ENCODE measurements around the gene CLIP3. TPM values are rescaled to one million over a fixed set of nuclear protein-coding genes. Genes with fewer than 3 reads are reported as not detected.

Gene CLIP3
- total and polyA plus RNA-seq, 2 of the 13 experiments (the other 11 are each of a cell fraction or from before 2014, with no cell fraction given) = 0.15 to 1.2 TPM

GRCh38 chr19:36008336-36008978 is 24.2 kb downstream of the CLIP3 start, which contains the start of gene SYNE4 (continued):
- peak; percentile 78; the same call in 1 of the 2 replicates for TF ChIP-seq DZIP1 (CRISPR knock-in tag; IDR thresholded peaks at IDR 0.05)
- TF ChIP-seq ZFP36L1 (CRISPR knock-in tag; IDR thresholded peaks at IDR 0.05) = no peak
- TF ChIP-seq ZSCAN12 (CRISPR knock-in tag; IDR thresholded peaks at IDR 0.05) = no peak
- TF ChIP-seq ZNF660 (CRISPR knock-in tag; IDR thresholded peaks at IDR 0.05; ENCODE audit: borderline replicate concordance, low read depth) = no peak
- TF ChIP-seq SAFB2 (CRISPR knock-in tag; IDR thresholded peaks at IDR 0.05; ENCODE audit: borderline replicate concordance, low read depth) = no peak; the same call in 1 of the 2 replicates
- TF ChIP-seq BCL6 (CRISPR knock-in tag; IDR thresholded peaks at IDR 0.05) = no peak
- TF ChIP-seq MAFF (IDR thresholded peaks at IDR 0.05; ENCODE audit: low read depth, low read length) = no peak
- no peak for TF ChIP-seq PPARG (CRISPR knock-in tag; conservative IDR thresholded peaks at IDR 0.05)
- TF ChIP-seq RBAK (CRISPR knock-in tag; IDR thresholded peaks at IDR 0.05) = no peak
- 0 out of 2 replicates have a peak, but pooled peaks have one; percentile 72 for TF ChIP-seq PRDM10 (CRISPR knock-in tag; IDR thresholded peaks at IDR 0.05; ENCODE audit: low read depth)
- TF ChIP-seq PCBP1 (IDR thresholded peaks at IDR 0.05; ENCODE audit: borderline replicate concordance, low read depth, low read length) = no peak
- no peak for TF ChIP-seq ZNF703 (CRISPR knock-in tag; IDR thresholded peaks at IDR 0.05; ENCODE audit: borderline replicate concordance)
- peak; percentile 70; the same call in 1 of the 2 replicates for TF ChIP-seq ZGPAT (CRISPR knock-in tag; IDR thresholded peaks at IDR 0.05)
- no peak for TF ChIP-seq ZNF33B (CRISPR knock-in tag; IDR thresholded peaks at IDR 0.05)
- no peak for TF ChIP-seq HCFC1 (IDR thresholded peaks at IDR 0.05; ENCODE audit: low read depth, low read length)
- no peak for TF ChIP-seq HBP1 (CRISPR knock-in tag; IDR thresholded peaks at IDR 0.05; ENCODE audit: low read depth)
- no peak for TF ChIP-seq ZFYVE20 (CRISPR knock-in tag; IDR thresholded peaks at IDR 0.05; ENCODE audit: borderline replicate concordance, low read depth)
- no peak for TF ChIP-seq ESRRA (CRISPR knock-in tag; IDR thresholded peaks at IDR 0.05; ENCODE audit: low read depth)
- no peak for TF ChIP-seq REXO4 (CRISPR knock-in tag; IDR thresholded peaks at IDR 0.05; ENCODE audit: borderline replicate concordance)
- TF ChIP-seq MAFK (conservative IDR thresholded peaks at IDR 0.05 in 1 of 2, IDR thresholded peaks at IDR 0.05 in 1 of 2; ENCODE audit: low read length in 2 of 2) = no peak
- no peak for TF ChIP-seq PAWR (CRISPR knock-in tag; IDR thresholded peaks at IDR 0.05; ENCODE audit: borderline replicate concordance)

Data from HepG2 (cell line).